HepG2 (cell line): ENCODE data around the gene SASH3. TPM values are rescaled to one million over a fixed set of nuclear protein-coding genes. Genes with fewer than 3 reads are reported as not detected.

Experiments
- ATAC-seq: fragments of 200-7000 bp; cut with Tn5 transposase; 3 replicates; pipeline ENCODE4 v1.9.1; 2020; ENCODE audit warnings: mild to moderate bottlenecking, moderate library complexity
- BruUV-seq: library from RNA; stranded (reverse); fragments of 400-500 nt; replicated peaks from 2 replicates; lab custom pipeline; 2021; lab: Mats Ljungman, UMichigan
- CTCF ChIA-PET: fragments of 300-600 bp; formaldehyde crosslinking; extraction: SDS; loops from one replicate; lab custom pipeline; 2021; ENCODE audit warnings: low total read pairs, inconsistent platforms, low intra/inter-chr PET ratio; lab: Yijun Ruan, JAX
- POLR2A ChIA-PET: fragments of 350-600 bp; sonication (Branson Sonifier 250); formaldehyde crosslinking; loops from one replicate; lab custom pipeline; 2020; ENCODE audit warnings: antibody characterized with exemption, inconsistent platforms; lab: Yijun Ruan, JAX
- DNase-seq: peaks from one replicate; pipeline ENCODE4 v3.0.0-alpha.2; 2015; ENCODE audit warnings: low spot score
- FAIRE-seq: peaks from 3 replicates; lab custom pipeline; 2011; peaks lifted over from hg19 to GRCh38; lab: Jason Lieb, UNC
- H2AFZ ChIP-seq: one replicate; pipeline ENCODE4 v1.6.1; 2011; ENCODE audit warnings: low read length, inconsistent platforms
- H3K27ac ChIP-seq: fragments of 300-600 bp; 3 replicates; pipeline ENCODE4 v1.8.0; 2011; ENCODE audit warnings: mixed run types, mild to moderate bottlenecking, mixed read lengths, low read length, inconsistent platforms; ENCODE audit not compliant: insufficient read depth; ENCODE audit errors: extremely low read length
- H3K27me3 ChIP-seq, 2 experiments: fragments of 200-600 bp in 1 of 2; 2 replicates in 1 of 2; 3 replicates in 1 of 2; pipeline versions ENCODE4 v1.6.0 to v1.8.0; 2011; ENCODE audit warnings: low read length in 2 of 2, mild to moderate bottlenecking in 2 of 2, moderate library complexity in 2 of 2, inconsistent platforms in 1 of 2; ENCODE audit not compliant: insufficient read depth in 2 of 2, control insufficient read depth in 1 of 2
- H3K36me3 ChIP-seq, 2 experiments: fragments of 200-600 bp in 1 of 2; replicated peaks in 1 of 2; 2 replicates in 1 of 2; 3 replicates in 1 of 2; pipeline versions ENCODE4 v1.5.1 to v1.8.0; 2011; ENCODE audit warnings: low read length in 2 of 2, inconsistent platforms in 1 of 2; ENCODE audit not compliant: insufficient read depth in 2 of 2, control insufficient read depth in 1 of 2
- H3K4me1 ChIP-seq: 2 replicates; pipeline ENCODE4 v1.5.1; 2012; ENCODE audit warnings: low read length, inconsistent platforms; ENCODE audit not compliant: insufficient read depth
- H3K4me2 ChIP-seq: 2 replicates; pipeline ENCODE4 v1.6.0; 2011; ENCODE audit warnings: low read depth, low read length, inconsistent platforms
- H3K4me3 ChIP-seq, 3 experiments: fragments of 200-600 bp in 1 of 3; sonication (generic), shearing (Covaris generic) in 1 of 3; replicated peaks in 1 of 3; 2 replicates each; pipeline ENCODE4 v1.5.1; 2011 to 2016; ENCODE audit warnings: low read length in 3 of 3, inconsistent platforms in 2 of 3, low read depth in 2 of 3, mild to moderate bottlenecking in 2 of 3, control low read depth in 1 of 3, mixed read lengths in 1 of 3; ENCODE audit not compliant: insufficient read depth in 1 of 3
- H3K79me2 ChIP-seq: one replicate; pipeline ENCODE4 v1.6.1; 2011; ENCODE audit warnings: low read length, inconsistent platforms; ENCODE audit not compliant: insufficient read depth
- H3K9ac ChIP-seq: 2 replicates; pipeline ENCODE4 v1.6.0; 2011; ENCODE audit warnings: mild to moderate bottlenecking, low read depth, low read length, inconsistent platforms; ENCODE audit not compliant: insufficient read depth
- H3K9me3 ChIP-seq: 2 replicates; pipeline ENCODE4 v1.5.1; 2012; ENCODE audit warnings: mild to moderate bottlenecking, low read length
- H4K20me1 ChIP-seq: 2 replicates; pipeline ENCODE4 v1.6.0; 2011; ENCODE audit warnings: inconsistent platforms, mild to moderate bottlenecking, low read length, moderate library complexity; ENCODE audit not compliant: insufficient read depth
- DNMT1 ChIP-seq: sonication (generic); formaldehyde crosslinking; IDR thresholded peaks from 2 replicates; pipeline ENCODE4 v1.5.1; 2020; ENCODE audit warnings: mild to moderate bottlenecking, missing genetic modification reagents
- NR2C2 ChIP-seq: sonication (generic); formaldehyde crosslinking; IDR thresholded peaks from 2 replicates; pipeline ENCODE4 v1.4.0; 2020; ENCODE audit warnings: missing genetic modification reagents, mild to moderate bottlenecking, moderate library complexity, borderline replicate concordance
- PITX1 ChIP-seq: sonication (generic); formaldehyde crosslinking; IDR thresholded peaks from 2 replicates; pipeline ENCODE4 v1.5.1; 2020; ENCODE audit warnings: mild to moderate bottlenecking, missing genetic modification reagents
- RBFOX2 ChIP-seq: fragments of 200-400 bp; formaldehyde crosslinking; IDR thresholded peaks from 2 replicates; pipeline ENCODE4 v1.6.1; 2017; ENCODE audit warnings: low read depth, mild to moderate bottlenecking, low read length
- RCOR2 ChIP-seq: IDR thresholded peaks from 2 replicates; pipeline ENCODE4 v1.6.1; 2016; ENCODE audit warnings: missing biosample characterization, missing genetic modification reagents
- SNAPC5 ChIP-seq: sonication (generic); formaldehyde crosslinking; IDR thresholded peaks from 2 replicates; pipeline ENCODE4 v1.8.1; 2023; ENCODE audit warnings: mild to moderate bottlenecking, missing genetic modification reagents, borderline replicate concordance
- TFAP4 ChIP-seq: sonication (generic); IDR thresholded peaks from 2 replicates; pipeline ENCODE4 v1.6.1; 2016; ENCODE audit warnings: low read depth, borderline replicate concordance
- YEATS2 ChIP-seq: sonication (generic); formaldehyde crosslinking; IDR thresholded peaks from 2 replicates; pipeline ENCODE4 v1.4.0; 2020; ENCODE audit warnings: missing genetic modification reagents, borderline replicate concordance
- ZNF121 ChIP-seq: sonication (generic); formaldehyde crosslinking; IDR thresholded peaks from 2 replicates; pipeline ENCODE4 v1.5.0; 2020; ENCODE audit warnings: mild to moderate bottlenecking, missing genetic modification reagents
- ZNF512 ChIP-seq: sonication (generic); formaldehyde crosslinking; IDR thresholded peaks from 2 replicates; pipeline ENCODE4 v1.4.0; 2020; ENCODE audit warnings: mild to moderate bottlenecking, missing genetic modification reagents
- ZNF562 ChIP-seq: sonication (generic); formaldehyde crosslinking; IDR thresholded peaks from 2 replicates; pipeline ENCODE4 v1.8.0; 2022; ENCODE audit warnings: missing genetic modification reagents, borderline replicate concordance
- ZNF572 ChIP-seq: sonication (generic); formaldehyde crosslinking; IDR thresholded peaks from 2 replicates; pipeline ENCODE4 v1.5.1; 2020; ENCODE audit warnings: mild to moderate bottlenecking, missing genetic modification reagents
- ZNF615 ChIP-seq: sonication (generic); formaldehyde crosslinking; IDR thresholded peaks from 2 replicates; pipeline ENCODE4 v1.5.0; 2020; ENCODE audit warnings: mild to moderate bottlenecking, missing genetic modification reagents, borderline replicate concordance
- ZNF687 ChIP-seq: sonication (generic); formaldehyde crosslinking; IDR thresholded peaks from 2 replicates; pipeline ENCODE4 v1.5.1; 2020; ENCODE audit warnings: mild to moderate bottlenecking, missing genetic modification reagents, moderate library complexity
- WGBS: methylation state at CpG from one replicate; pipeline ENCODE4 v1.1.6; 2017; ENCODE audit warnings: low lambda C conversion rate; 5-methylcytosine and 5-hydroxymethylcytosine counted together
- in situ Hi-C: cut with HindIII; loops from 2 replicates; pipeline ENCODE4 v1.10.0; 2017; ENCODE audit warnings: low pct_unique_long_range_greater_than_20kb; ENCODE audit not compliant: extremely low pct_ligation_motif_present
- intact Hi-C: fragments of 100-400 bp; cut with micrococcal nuclease; formaldehyde crosslinking; loops from one replicate; pipeline ENCODE4 v1.10.0; 2022; ENCODE audit not compliant: unreplicated experiment
- polyA plus RNA-seq, 8 experiments: library from polyadenylated mRNA; depleted of rRNA in 3 of 8; stranded (reverse) in 7 of 8; unstranded in 1 of 8; fragments of >200 nt; fragmentation: Illumina TruSeq in 4 of 8; extraction: Trizol in 4 of 8; gene quantifications; 2 replicates each; pipeline versions ENCODE4 v1.2.1 to v1.2.3, GENCODE V29; 2011 to 2016; ENCODE audit warnings: low read depth in 4 of 8, missing spikeins in 1 of 8, mixed read lengths in 1 of 8; ENCODE audit not compliant: insufficient read depth in 1 of 8
- total RNA-seq, 5 experiments: library from RNA; depleted of rRNA; stranded (reverse); fragments of >200 nt; fragmentation: Illumina TruSeq; extraction: Trizol; gene quantifications; 2 replicates each; pipeline ENCODE4 v1.2.3, GENCODE V29; 2016; ENCODE audit warnings: low read depth in 1 of 5

Gene SASH3
- total and polyA plus RNA-seq, 2 of the 13 experiments (the other 11 are each of a cell fraction or from before 2014, with no cell fraction given) = 0.08 TPM; not detected in 1

- POLR2A ChIA-PET = no interaction called here
- Histone ChIP-seq H3K4me2 (peak within 1 kb of the TSS; percentile 78), H2AFZ (no peak within 1 kb of the TSS), H3K9me3 (no peaks in the 10 kb centered on the region), H3K79me2 (no peaks in the 10 kb centered on the region), H3K36me3 (no peaks in the 10 kb centered on the region), H3K27ac (no peak within 1 kb of the TSS), H3K4me3 (peak within 1 kb of the TSS; percentile 45 to 63 (median 52)), H3K27me3 (no peaks in the 10 kb centered on the region), H3K4me1 (peaks cover 49% of the 10 kb centered on the region), H3K9ac (peak within 1 kb of the TSS; percentile 15; the same call in 1 of the 2 replicates), H4K20me1 (no peaks in the 10 kb centered on the region)
- FAIRE-seq (peak; percentile 8), DNase-seq (no peak), ATAC-seq (peak; percentile 56)
- no TSS peak for BruUV-seq
- intact Hi-C loops (no loop called here), in situ Hi-C loops (no loop called here)
- CTCF ChIA-PET = no interaction called here
- 0% methylated on average over 1 of the region's 13 CpGs for WGBS
- TF ChIP-seq ZNF572 (CRISPR knock-in tag) = no peak
- no peak for TF ChIP-seq RCOR2 (CRISPR knock-in tag)
- peak; percentile 57; the same call in 1 of the 2 replicates for TF ChIP-seq ZNF512 (CRISPR knock-in tag)
- 0 out of 2 replicates have a peak, but pooled peaks have one; percentile 15 for TF ChIP-seq RBFOX2
- TF ChIP-seq NR2C2 (CRISPR knock-in tag) = no peak
- TF ChIP-seq SNAPC5 (CRISPR knock-in tag) = no peak
- TF ChIP-seq ZNF121 (CRISPR knock-in tag) = no peak
- TF ChIP-seq ZNF562 (CRISPR knock-in tag) = no peak
- TF ChIP-seq ZNF615 = no peak
- TF ChIP-seq YEATS2 = no peak
- TF ChIP-seq ZNF687 = peak; percentile 19; the same call in 1 of the 2 replicates
- TF ChIP-seq DNMT1 (CRISPR knock-in tag) = no peak
- peak; percentile 74; the same call in 1 of the 2 replicates for TF ChIP-seq TFAP4
- TF ChIP-seq PITX1 (CRISPR knock-in tag) = no peak
These were observed 41.1 kb upstream of the SASH3 start, which contains the start of gene XPNPEP2 for GRCh38 chrX:129738466-129739308. TSS of gene XPNPEP2 (plus strand) at chrX:129738979. CDS start at chrX:129739214, 235 bp downstream.
